CD4-positive, alpha-beta T cell treated with Interleukin-1 beta for 1 hour (primary cell): Measurements from ENCODE around the gene DCBLD1.
A peak's percentile ranks its signal among the peaks of the same experiment; 100 is the strongest.
"Not testable (repeated sequence)": the region's sequence is repeated elsewhere in the genome, so short reads cannot be mapped to it uniquely, and the experiment has no call there.

Experiments used
- DNase-seq, 2 donors: peaks; one replicate each; pipeline ENCODE4 v3.0.0-alpha.2; 2020 to 2022

DCBLD1 gene

GRCh38 chr6:117482240-117483003 lies at the start of gene DCBLD1:
Gene DCBLD1 (plus strand): TSS chr6:117482674. CDS start chr6:117482782, 108 bp downstream.
- DNase-seq: peak; percentile 60 to 61

GRCh38 chr6:117440706-117441525 lies 41.6 kb upstream of the DCBLD1 start:
- no peak for DNase-seq

- DNase-seq: no peak
These were observed 40.6 kb upstream of the DCBLD1 start for GRCh38 chr6:117441824-117442264.

- DNase-seq: not testable (repeated sequence)
These were observed 40.2 kb upstream of the DCBLD1 start for GRCh38 chr6:117442313-117442712.

GRCh38 chr6:117444600-117444999 lies 37.9 kb upstream of the DCBLD1 start:
- no peak for DNase-seq

- no peak for DNase-seq
These were observed 35.6 kb upstream of the DCBLD1 start for GRCh38 chr6:117446861-117447260.

GRCh38 chr6:117448011-117448410 lies 34.5 kb upstream of the DCBLD1 start:
- DNase-seq: no peak

- DNase-seq: no peak
These were observed 33.6 kb upstream of the DCBLD1 start for GRCh38 chr6:117448732-117449485.

- DNase-seq: peak; percentile 32 to 71
These were observed 32.7 kb upstream of the DCBLD1 start for GRCh38 chr6:117449549-117450439.

- no peak for DNase-seq
These were observed 30.8 kb upstream of the DCBLD1 start for GRCh38 chr6:117451671-117452070.

GRCh38 chr6:117456250-117456649 lies 26.2 kb upstream of the DCBLD1 start:
- no peak for DNase-seq

GRCh38 chr6:117456998-117457397 lies 25.5 kb upstream of the DCBLD1 start:
- DNase-seq: no peak

GRCh38 chr6:117459204-117459944 lies 23.1 kb upstream of the DCBLD1 start:
- DNase-seq: no peak

GRCh38 chr6:117463762-117464665 lies 18.5 kb upstream of the DCBLD1 start:
- no peak for DNase-seq

GRCh38 chr6:117464700-117465099 lies 17.8 kb upstream of the DCBLD1 start:
- DNase-seq: no peak

- no peak for DNase-seq
These were observed 16.8 kb upstream of the DCBLD1 start for GRCh38 chr6:117465691-117466090.

- DNase-seq: no peak
These were observed 14.6 kb upstream of the DCBLD1 start for GRCh38 chr6:117467876-117468275.

- not testable (repeated sequence) for DNase-seq
These were observed 13.9 kb upstream of the DCBLD1 start for GRCh38 chr6:117468527-117468926.

- no peak for DNase-seq
These were observed 13.1 kb upstream of the DCBLD1 start for GRCh38 chr6:117469356-117469755.

GRCh38 chr6:117469791-117470190 lies 12.7 kb upstream of the DCBLD1 start:
- DNase-seq: no peak
